Activated CD4-positive, alpha-beta T cell treated with anti-CD3 and anti-CD28 coated beads, Interleukin-2, amount 50 U/mL, for 48 hours (primary cell): ENCODE measurements around the gene OSBP2.

ENCODE experiments used
- DNase-seq, 2 experiments: peaks; one replicate each; pipeline ENCODE4 v3.0.0-alpha.2; 2020

The OSBP2 gene

GRCh38 chr22:30948930-30949342 is 254.3 kb downstream of the OSBP2 start:
- no peak for DNase-seq

GRCh38 chr22:30949934-30950660 is 255.4 kb downstream of the OSBP2 start:
- DNase-seq: no peak

- DNase-seq: no peak
Observed at GRCh38 chr22:30953206-30953605, 258.5 kb downstream of the OSBP2 start.

GRCh38 chr22:30955153-30955552 is 260.5 kb downstream of the OSBP2 start:
- no peak for DNase-seq
